OCI-LY7 (cell line): ENCODE data around the gene SND1. TPM values are rescaled to one million over a fixed set of nuclear protein-coding genes. Genes with fewer than 3 reads are reported as not detected.

Experiments used
- BruUV-seq: library from RNA; stranded (reverse); fragments of 400-500 nt; replicated peaks from 2 replicates; lab custom pipeline; 2021; lab: Mats Ljungman, UMichigan
- CTCF ChIA-PET: fragments of 300-600 bp; sonication (Branson Sonifier 250); formaldehyde crosslinking; loops from one replicate; lab custom pipeline; 2022; ENCODE audit warnings: antibody characterized with exemption; ENCODE audit not compliant: unreplicated experiment; lab: Charles Lee
- POLR2A ChIA-PET: fragments of 300-600 bp; sonication (Branson Sonifier 250); formaldehyde crosslinking; loops from one replicate; lab custom pipeline; 2022; ENCODE audit warnings: antibody characterized with exemption; lab: Charles Lee
- DNase-seq: peaks from one replicate; pipeline ENCODE4 v3.0.0-alpha.2; 2015; ENCODE audit warnings: low spot score
- H2AFZ ChIP-seq: fragments of 200-600 bp; sonication (generic), shearing (Covaris generic); 2 replicates; pipeline ENCODE4 v1.6.1; 2014; ENCODE audit warnings: mild to moderate bottlenecking, antibody characterized with exemption, low read length, moderate library complexity
- H3K27ac ChIP-seq: fragments of 200-600 bp; sonication (generic); 2 replicates; pipeline ENCODE4 v1.5.1; 2014; ENCODE audit warnings: mixed run types, low read depth, mild to moderate bottlenecking, moderate library complexity, low read length, inconsistent platforms; ENCODE audit not compliant: poor library complexity, severe bottlenecking
- H3K36me3 ChIP-seq: fragments of 200-600 bp; sonication (generic); 2 replicates; pipeline ENCODE4 v1.6.1; 2014; ENCODE audit warnings: mild to moderate bottlenecking, antibody characterized with exemption, low read length, moderate library complexity, mixed read lengths; ENCODE audit not compliant: insufficient read depth
- H3K4me1 ChIP-seq: fragments of 200-600 bp; sonication (generic); 2 replicates; pipeline ENCODE4 v1.5.1; 2014; ENCODE audit warnings: mild to moderate bottlenecking, low read length; ENCODE audit not compliant: insufficient read depth, poor library complexity, severe bottlenecking
- H3K4me2 ChIP-seq: fragments of 200-600 bp; sonication (generic); 2 replicates; pipeline ENCODE4 v1.6.1; 2014; ENCODE audit warnings: mild to moderate bottlenecking, low read length
- H3K4me3 ChIP-seq: fragments of 200-600 bp; sonication (generic); 2 replicates; pipeline ENCODE4 v1.5.1; 2014; ENCODE audit warnings: mild to moderate bottlenecking, low read depth, low read length; ENCODE audit not compliant: poor library complexity, severe bottlenecking
- H3K79me2 ChIP-seq: fragments of 200-600 bp; sonication (generic); 2 replicates; pipeline ENCODE4 v1.6.1; 2016; ENCODE audit warnings: low read depth, mild to moderate bottlenecking, low read length, moderate library complexity, mixed read lengths; ENCODE audit not compliant: insufficient read depth
- H3K9me2 ChIP-seq: fragments of 200-600 bp; sonication (generic); 2 replicates; pipeline ENCODE4 v1.6.1; 2016; ENCODE audit warnings: mild to moderate bottlenecking, low read length, mixed read lengths; ENCODE audit not compliant: insufficient read depth
- H3K9me3 ChIP-seq: fragments of 200-600 bp; sonication (generic); 2 replicates; pipeline ENCODE4 v1.6.1; 2014; ENCODE audit warnings: mild to moderate bottlenecking, mixed run types, low read length, mixed read lengths
- H4K20me1 ChIP-seq: fragments of 200-600 bp; sonication (generic); 2 replicates; pipeline ENCODE4 v1.6.1; 2014; ENCODE audit warnings: mild to moderate bottlenecking, antibody characterized with exemption, low read length, moderate library complexity, mixed read lengths; ENCODE audit not compliant: insufficient read depth
- CTCF ChIP-seq: fragments of 200-600 bp; sonication (generic); conservative IDR thresholded peaks from 2 replicates; pipeline ENCODE4 v1.5.1; 2014; ENCODE audit warnings: mild to moderate bottlenecking, antibody characterized with exemption, low read length, moderate library complexity, mixed read lengths
- EZH2phosphoT487 ChIP-seq: fragments of 200-600 bp; sonication (generic); IDR thresholded peaks from 2 replicates; pipeline ENCODE4 v1.6.1; 2018; ENCODE audit warnings: low read depth, borderline replicate concordance, mild to moderate bottlenecking, mixed run types, antibody characterized with exemption, low read length, moderate library complexity, mixed read lengths
- intact Hi-C: fragments of 100-400 bp; cut with micrococcal nuclease; formaldehyde crosslinking; loops from one replicate; pipeline ENCODE4 v1.10.0; 2022; ENCODE audit not compliant: unreplicated experiment
- total RNA-seq, 2 experiments: library from RNA; depleted of rRNA in 1 of 2; stranded (reverse); fragments of >200 nt in 1 of 2; shearing (Covaris generic) in 1 of 2; gene quantifications; 2 replicates each; pipeline ENCODE4 v1.2.3, GENCODE V29; 2014 to 2022

SND1 gene
- total RNA-seq, 2 experiments from 2014 or later: 111 to 221 TPM

GRCh38 chr7:127683776-127684681 lies 32.0 kb downstream of the SND1 start:
- CTCF ChIA-PET: interaction anchor here (0.8 kb wide), 1 partner anchor 526 kb away, joined by 3 read pairs; no protein-coding TSS in a partner anchor

GRCh38 chr7:127689194-127689772 lies 37.3 kb downstream of the SND1 start:
- TF ChIP-seq EZH2phosphoT487: no peak
- TF ChIP-seq CTCF: no peak
- BruUV-seq: no TSS peak
- CTCF ChIA-PET: no interaction called here
- Histone ChIP-seq H3K9me3 (no peaks in the 10 kb centered on the region), H3K27ac (no peak overlapping the region), H4K20me1 (peaks cover 7% of the 10 kb centered on the region; the same call in 1 of the 2 replicates), H3K36me3 (peaks cover 83% of the 10 kb centered on the region), H3K79me2 (peaks cover 35% of the 10 kb centered on the region; the same call in 1 of the 2 replicates), H3K4me1 (peaks cover 10% of the 10 kb centered on the region), H3K4me2 (no peak overlapping the region), H3K9me2 (no peaks in the 10 kb centered on the region), H2AFZ (no peak overlapping the region), H3K4me3 (no peak overlapping the region)
- no peak for DNase-seq
- POLR2A ChIA-PET: no interaction called here
- intact Hi-C loops: no loop called here

More at GRCh38 chr7:127683776-127684681, 32.0 kb downstream of the SND1 start:
- H4K20me1 ChIP-seq: peaks cover 7% of the 10 kb centered on the region; the same call in 1 of the 2 replicates
- H2AFZ ChIP-seq: no peak overlapping the region
- POLR2A ChIA-PET: interaction anchor here (1.4 to 1.5 kb wide), 2 partner anchors 8 to 29 kb away, joined by 3 to 7 read pairs; no protein-coding TSS in a partner anchor
- H3K79me2 ChIP-seq: peaks cover 64% of the 10 kb centered on the region
- TF ChIP-seq EZH2phosphoT487 (no peak), CTCF (no peak)
- H3K4me2 ChIP-seq: peak overlapping the region; percentile 22; the same call in 1 of the 2 replicates
- H3K36me3 ChIP-seq: peaks cover 73% of the 10 kb centered on the region
- no TSS peak for BruUV-seq
- intact Hi-C loops: no loop called here
- H3K9me3 ChIP-seq: peaks cover 21% of the 10 kb centered on the region; the same call in 1 of the 2 replicates
- H3K9me2 ChIP-seq: no peaks in the 10 kb centered on the region
- no peak overlapping the region for H3K4me3 ChIP-seq
- H3K4me1 ChIP-seq: peaks cover 19% of the 10 kb centered on the region
- H3K27ac ChIP-seq: no peak overlapping the region
- peak; percentile 43 for DNase-seq
